H1 (cell line): Measurements from ENCODE around the gene NTPCR. TPM values are rescaled to one million over a fixed set of nuclear protein-coding genes. Genes with fewer than 3 reads are reported as not detected.

Experiments used
- NANOG ChIP-seq: IDR thresholded peaks from 2 replicates; pipeline ENCODE4 v1.6.1; 2011; ENCODE audit warnings: low read length, low read depth, mild to moderate bottlenecking, inconsistent platforms; ENCODE audit not compliant: insufficient read depth, poor library complexity, severe bottlenecking
- NRF1 ChIP-seq: IDR thresholded peaks from 2 replicates; pipeline ENCODE4 v1.6.1; 2011; ENCODE audit warnings: mild to moderate bottlenecking, low read depth, low read length, improper control_type of control experiment
- PHF8 ChIP-seq: fragments of 200-600 bp; sonication (generic); conservative IDR thresholded peaks from 2 replicates; pipeline ENCODE4 v1.7.1; 2012; ENCODE audit warnings: low read depth, mild to moderate bottlenecking, inconsistent platforms, low read length, moderate library complexity
- POLR2A ChIP-seq, 2 experiments: IDR thresholded peaks; 1 replicate in 1 of 2; 2 replicates in 1 of 2; pipeline ENCODE4 v1.6.1; 2011; ENCODE audit warnings: low read depth in 2 of 2, low read length in 2 of 2, mild to moderate bottlenecking in 2 of 2; ENCODE audit errors: control extremely low read depth in 1 of 2
- RNF2 ChIP-seq: fragments of 200-900, 300-1000 bp; sonication (generic); IDR thresholded peaks from 2 replicates; pipeline ENCODE4 v1.7.1; 2016; ENCODE audit warnings: borderline replicate concordance, low read depth, mild to moderate bottlenecking, antibody characterized with exemption, low read length; ENCODE audit not compliant: poor library complexity, severe bottlenecking; ENCODE audit errors: missing control alignments
- polyA plus RNA-seq, 7 experiments: library from polyadenylated mRNA; depleted of rRNA in 3 of 7; stranded (reverse) in 5 of 7; unstranded in 2 of 7; fragments of >200 nt in 5 of 7; fragments of 200-250 nt in 2 of 7; gene quantifications; 1 replicate in 5 of 7; 2 replicates in 1 of 7; 4 replicates in 1 of 7; pipeline versions ENCODE4 v1.2.1 to v1.2.3, GENCODE V29; 2011 to 2013; ENCODE audit warnings: missing spikeins in 2 of 7, mixed read lengths in 2 of 7
- total RNA-seq: library from RNA; stranded (reverse); fragmentation: NEBNext Ultra II Directional; extraction: Animal tissue kit (Norgen Biotek cat#: 25700); gene quantifications from 2 replicates; pipeline ENCODE4 v1.2.1, GENCODE V29; 2021
- TF ChIP-seq, protein P1 (sequence below): IDR thresholded peaks from 2 replicates; pipeline ENCODE4 v1.6.1; 2011; ENCODE audit warnings: low read depth, mild to moderate bottlenecking, low read length; ENCODE audit not compliant: insufficient read depth

The NTPCR gene
- total and polyA plus RNA-seq, 2 of the 8 experiments (the other 6 are each of a cell fraction or from before 2014, with no cell fraction given), result 22.6 to 73.1 TPM

DNA sequence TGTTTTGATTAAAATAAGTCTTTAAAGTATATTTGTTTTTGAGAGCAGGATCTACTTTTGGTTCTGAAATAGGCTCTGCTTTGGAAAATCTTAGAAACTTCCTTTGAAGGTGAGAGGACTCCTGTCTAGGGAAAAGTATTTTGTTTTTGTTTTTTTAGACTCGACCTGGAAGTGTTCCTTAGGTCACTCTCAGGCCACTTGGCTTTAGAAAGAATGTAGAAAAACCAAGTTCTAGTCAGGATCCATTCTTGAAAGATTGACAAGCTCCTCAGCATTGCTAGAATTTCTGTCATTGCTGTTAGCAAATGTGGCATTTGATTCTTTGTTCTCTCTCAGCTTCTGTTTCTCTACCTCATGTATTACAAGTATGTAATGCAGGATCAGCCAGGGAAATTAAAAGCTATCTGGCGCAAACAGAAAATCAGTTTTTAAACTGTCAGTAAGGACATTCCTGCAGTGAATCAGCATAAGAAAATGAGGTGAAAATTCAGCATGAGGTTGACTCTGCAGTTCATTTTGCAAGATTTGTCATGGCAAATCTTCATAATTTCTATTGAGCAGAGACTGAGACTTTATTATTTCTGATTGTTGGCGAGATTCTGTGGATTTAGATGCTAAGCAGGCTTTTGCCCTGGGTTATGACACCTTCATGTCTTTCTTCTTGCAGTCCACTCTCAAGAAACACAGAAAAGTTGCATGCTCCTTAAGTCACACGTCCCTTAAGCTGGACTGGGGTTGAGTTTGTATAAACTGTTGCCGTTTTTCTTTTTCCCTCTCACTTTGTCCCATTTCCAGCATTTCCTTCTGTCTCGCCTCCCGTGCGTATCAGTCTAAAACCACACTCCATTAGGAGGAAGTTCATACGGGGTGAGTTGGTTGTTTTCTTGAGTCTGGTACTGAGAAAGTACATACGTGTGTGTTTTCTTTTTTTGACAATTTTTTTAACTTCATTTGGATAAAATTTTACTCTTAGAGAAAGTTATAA, 12.6 kb downstream of the NTPCR start (continued):
- TF ChIP-seq, protein P1, sequence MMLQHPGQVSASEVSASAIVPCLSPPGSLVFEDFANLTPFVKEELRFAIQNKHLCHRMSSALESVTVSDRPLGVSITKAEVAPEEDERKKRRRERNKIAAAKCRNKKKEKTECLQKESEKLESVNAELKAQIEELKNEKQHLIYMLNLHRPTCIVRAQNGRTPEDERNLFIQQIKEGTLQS, result no peak
- TF ChIP-seq RNF2 (no peak), NRF1 (no peak), NANOG (no peak), POLR2A (IDR thresholded peaks at IDR 0.05; ENCODE audit: control extremely low read depth in 1 of 2, low read depth in 2 of 2, low read length in 2 of 2) (no peak), PHF8 (no peak)
- TF ChIP-seq, all 59 proteins: peak for 0
